Pulmonary artery endothelial cell (primary cell): ENCODE data around the gene EGFLAM. TPM values are rescaled to one million over a fixed set of nuclear protein-coding genes. Genes with fewer than 3 reads are reported as not detected.

Source experiments
- DNase-seq: peaks from one replicate; pipeline ENCODE4 v3.0.0-alpha.2; 2011; ENCODE audit warnings: low read depth, low spot score
- total RNA-seq: library from RNA; depleted of rRNA; stranded (reverse); fragments of >200 nt; gene quantifications from 2 replicates; pipeline ENCODE4 v1.2.3, GENCODE V29; 2014

Gene EGFLAM
- total RNA-seq, 1 donor from 2014 or later = 0.59 TPM

- DNase-seq = no peak
Observed at GRCh38 chr5:38371596-38371995, 113.2 kb downstream of the EGFLAM start.

- no peak for DNase-seq
Observed at GRCh38 chr5:38373743-38374142, 115.4 kb downstream of the EGFLAM start.

GRCh38 chr5:38375423-38375822 lies 117.1 kb downstream of the EGFLAM start:
- no peak for DNase-seq

- no peak for DNase-seq
Observed at GRCh38 chr5:38376404-38376803, 118.0 kb downstream of the EGFLAM start.

GRCh38 chr5:38378579-38378978 lies 120.2 kb downstream of the EGFLAM start:
- DNase-seq = no peak

GRCh38 chr5:38379350-38379937 lies 121.1 kb downstream of the EGFLAM start:
- DNase-seq = no peak

- no peak for DNase-seq
Observed at GRCh38 chr5:38380537-38380936, 122.2 kb downstream of the EGFLAM start.

- DNase-seq = no peak
Observed at GRCh38 chr5:38381361-38381760, 123.0 kb downstream of the EGFLAM start.

GRCh38 chr5:38382898-38383297 lies 124.5 kb downstream of the EGFLAM start:
- DNase-seq = peak; percentile 19

- DNase-seq = no peak
Observed at GRCh38 chr5:38383701-38384100, 125.3 kb downstream of the EGFLAM start.

- DNase-seq = no peak
Observed at GRCh38 chr5:38384396-38384795, 126.0 kb downstream of the EGFLAM start.

- DNase-seq = no peak
Observed at GRCh38 chr5:38387161-38387560, 128.8 kb downstream of the EGFLAM start.

GRCh38 chr5:38393636-38394035 lies 135.3 kb downstream of the EGFLAM start:
- DNase-seq = no peak

GRCh38 chr5:38396766-38397165 lies 138.4 kb downstream of the EGFLAM start:
- no peak for DNase-seq

GRCh38 chr5:38400365-38400764 lies 142.0 kb downstream of the EGFLAM start:
- peak; percentile 36 for DNase-seq

GRCh38 chr5:38401145-38401544 lies 142.8 kb downstream of the EGFLAM start:
- no peak for DNase-seq

- DNase-seq = peak; percentile 50
Observed at GRCh38 chr5:38403406-38403805, 145.0 kb downstream of the EGFLAM start.

- no peak for DNase-seq
Observed at GRCh38 chr5:38403877-38404635, 145.7 kb downstream of the EGFLAM start.

GRCh38 chr5:38404667-38405276 lies 146.4 kb downstream of the EGFLAM start:
- no peak for DNase-seq

- DNase-seq = no peak
Observed at GRCh38 chr5:38408446-38409198, 150.3 kb downstream of the EGFLAM start.

GRCh38 chr5:38410304-38410990 lies 152.1 kb downstream of the EGFLAM start:
- no peak for DNase-seq
